ENCODE data around the gene NDUFB5.

DNA sequence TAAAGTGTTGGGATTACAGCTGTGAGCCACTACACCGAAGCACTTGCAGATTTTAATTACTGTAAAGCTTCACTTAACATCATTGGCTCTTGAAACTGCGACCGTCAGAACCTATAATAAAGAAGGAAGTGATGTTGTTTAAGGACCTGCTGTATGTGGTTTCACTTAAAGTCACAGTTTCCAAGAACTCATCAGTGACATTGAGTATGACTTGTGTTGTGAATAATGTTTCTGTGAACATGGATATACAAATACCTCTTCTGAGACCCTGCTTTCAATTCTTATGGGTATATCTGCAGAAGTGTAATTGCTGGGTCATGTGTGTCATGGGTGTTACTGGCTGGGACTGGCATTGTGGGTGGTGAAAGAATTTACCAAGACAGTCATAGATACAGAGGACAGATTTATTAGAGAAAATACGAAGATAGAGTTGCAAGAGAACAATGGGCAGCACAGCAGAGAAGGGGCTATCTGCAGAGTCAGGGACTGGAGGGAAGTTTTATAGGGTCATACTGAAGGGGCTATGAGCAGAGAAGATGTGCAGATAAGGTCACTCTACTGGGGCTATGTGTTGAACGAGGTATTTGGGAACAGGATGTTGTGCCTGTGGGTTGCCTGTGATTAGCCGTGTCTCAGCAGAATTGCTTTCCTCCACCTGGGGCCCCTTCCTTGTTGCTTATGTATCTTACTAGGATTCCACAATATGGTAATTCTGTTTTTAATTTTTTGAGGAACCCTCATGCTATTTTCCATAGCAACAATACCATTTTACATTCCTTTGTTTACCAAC, 4.5 kb downstream of the NDUFB5 start:
- TF ChIP-seq, protein P1, sequence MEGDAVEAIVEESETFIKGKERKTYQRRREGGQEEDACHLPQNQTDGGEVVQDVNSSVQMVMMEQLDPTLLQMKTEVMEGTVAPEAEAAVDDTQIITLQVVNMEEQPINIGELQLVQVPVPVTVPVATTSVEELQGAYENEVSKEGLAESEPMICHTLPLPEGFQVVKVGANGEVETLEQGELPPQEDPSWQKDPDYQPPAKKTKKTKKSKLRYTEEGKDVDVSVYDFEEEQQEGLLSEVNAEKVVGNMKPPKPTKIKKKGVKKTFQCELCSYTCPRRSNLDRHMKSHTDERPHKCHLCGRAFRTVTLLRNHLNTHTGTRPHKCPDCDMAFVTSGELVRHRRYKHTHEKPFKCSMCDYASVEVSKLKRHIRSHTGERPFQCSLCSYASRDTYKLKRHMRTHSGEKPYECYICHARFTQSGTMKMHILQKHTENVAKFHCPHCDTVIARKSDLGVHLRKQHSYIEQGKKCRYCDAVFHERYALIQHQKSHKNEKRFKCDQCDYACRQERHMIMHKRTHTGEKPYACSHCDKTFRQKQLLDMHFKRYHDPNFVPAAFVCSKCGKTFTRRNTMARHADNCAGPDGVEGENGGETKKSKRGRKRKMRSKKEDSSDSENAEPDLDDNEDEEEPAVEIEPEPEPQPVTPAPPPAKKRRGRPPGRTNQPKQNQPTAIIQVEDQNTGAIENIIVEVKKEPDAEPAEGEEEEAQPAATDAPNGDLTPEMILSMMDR (conservative IDR thresholded peaks at IDR 0.05 in 1 of 2, IDR thresholded peaks at IDR 0.05 in 1 of 2; ENCODE audit: extremely low read depth in 1 of 2, insufficient read depth in 1 of 2, low read depth in 1 of 2, low read length in 2 of 2), result no peak
- no peak for TF ChIP-seq EZH2 (IDR thresholded peaks at IDR 0.05; ENCODE audit: borderline replicate concordance, low read length)

All from mammary epithelial cell (primary cell).